Left ventricle myocardium inferior (tissue), 1 donor: ENCODE data around the gene STK11. TPM values are rescaled to one million over a fixed set of nuclear protein-coding genes. Genes with fewer than 3 reads are reported as not detected.

Experiments used
- DNase-seq: peaks from one replicate; pipeline ENCODE4 v3.0.0-alpha.2; 2020
- H3K27ac ChIP-seq: fragments of 200-600 bp; replicated peaks from 2 replicates; pipeline ENCODE4 v1.8.0; 2021
- H3K27me3 ChIP-seq: fragments of 200-600 bp; 2 replicates; pipeline ENCODE4 v1.8.0; 2021; ENCODE audit warnings: low read depth
- H3K36me3 ChIP-seq: fragments of 200-600 bp; 2 replicates; pipeline ENCODE4 v1.8.0; 2021
- H3K4me1 ChIP-seq: fragments of 200-600 bp; 2 replicates; pipeline ENCODE4 v1.8.0; 2021
- H3K4me3 ChIP-seq: fragments of 200-600 bp; 2 replicates; pipeline ENCODE4 v1.8.0; 2021; ENCODE audit warnings: mild to moderate bottlenecking, moderate library complexity
- H3K9me3 ChIP-seq: fragments of 200-600 bp; replicated peaks from 2 replicates; pipeline ENCODE4 v1.8.0; 2021
- CTCF ChIP-seq: fragments of 200-600 bp; IDR thresholded peaks from 2 replicates; pipeline ENCODE4 v1.8.0; 2021; ENCODE audit warnings: antibody characterized with exemption, mild to moderate bottlenecking, borderline replicate concordance
- intact Hi-C: fragments of 100-400 bp; cut with micrococcal nuclease; formaldehyde crosslinking; loops from one replicate; pipeline ENCODE4 v1.11.0; 2022
- total RNA-seq: library from RNA; stranded (reverse); fragmentation: NEBNext Ultra II Directional; extraction: Animal tissue kit (Norgen Biotek cat#: 25700); gene quantifications from one replicate; pipeline ENCODE4 v1.2.1, GENCODE V29; 2021
- donor health status: DM: no; HTN: yes; CAD: no; lungs with severe emphysema.

STK11 gene
- total RNA-seq, 1 donor from 2014 or later: 50.1 TPM

- intact Hi-C loops: no loop called here
- peaks cover 77% of the 10 kb centered on the region for H3K4me1 ChIP-seq
- peak overlapping the region; percentile 86 for H3K4me3 ChIP-seq
- H3K36me3 ChIP-seq: peaks cover 50% of the 10 kb centered on the region
- DNase-seq: no peak
- no peaks in the 10 kb centered on the region for H3K27me3 ChIP-seq
- TF ChIP-seq CTCF: no peak
- H3K9me3 ChIP-seq: no peaks in the 10 kb centered on the region
- peak overlapping the region; percentile 100 for H3K27ac ChIP-seq
Measured at GRCh38 chr19:1273263-1274041, 67.9 kb downstream of the STK11 start.

DNA sequence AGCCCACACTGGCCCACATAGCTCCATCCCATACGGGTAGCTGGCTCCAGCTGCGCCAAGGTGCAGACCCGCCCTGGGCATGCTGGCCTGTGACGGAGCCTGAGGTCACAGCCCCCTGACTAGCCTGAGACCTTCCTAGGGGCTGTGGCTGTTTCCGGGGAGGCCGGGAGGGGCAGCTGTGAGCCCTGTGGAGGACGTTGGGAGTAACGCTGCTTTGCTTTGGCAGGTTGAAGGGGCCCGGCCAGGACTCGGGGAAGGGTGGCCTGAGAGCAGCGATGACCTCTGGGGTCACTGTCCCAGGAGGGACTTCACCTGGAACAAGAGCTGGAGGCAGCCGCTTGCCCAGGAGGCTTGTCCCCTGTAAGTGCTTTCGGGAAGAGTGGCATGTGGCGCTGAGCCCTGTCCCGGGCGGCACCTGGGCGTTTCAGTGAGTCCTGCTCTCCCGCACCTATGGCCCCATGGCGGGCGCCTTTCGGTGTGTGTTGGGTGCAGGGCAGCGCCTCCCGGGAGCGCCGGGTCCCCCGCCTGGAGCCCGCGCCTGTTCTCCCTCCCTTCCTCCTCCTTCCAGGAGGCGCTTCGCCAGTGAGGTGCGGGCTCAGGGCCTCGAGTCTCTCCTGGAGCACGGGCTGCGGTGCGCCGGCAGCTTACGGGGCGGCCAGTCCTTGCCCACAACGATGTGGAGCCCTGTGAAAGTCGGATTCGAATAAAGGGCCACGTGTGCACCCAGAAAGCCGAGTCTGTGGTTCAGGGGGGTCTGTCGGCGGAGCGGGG, 68.7 kb downstream of the STK11 start:
- DNase-seq: no peak
- Histone ChIP-seq H3K4me3 (peak overlapping the region; percentile 86), H3K9me3 (no peaks in the 10 kb centered on the region), H3K27ac (peak overlapping the region; percentile 100), H3K4me1 (peaks cover 73% of the 10 kb centered on the region), H3K27me3 (no peaks in the 10 kb centered on the region), H3K36me3 (peaks cover 57% of the 10 kb centered on the region)
- no peak for TF ChIP-seq CTCF
- intact Hi-C loops: no loop called here

GRCh38 chr19:1274852-1275259, 69.3 kb downstream of the STK11 start:
- DNase-seq: no peak
- no peak for TF ChIP-seq CTCF
- Histone ChIP-seq H3K9me3 (no peaks in the 10 kb centered on the region), H3K4me3 (peak overlapping the region; percentile 86), H3K27ac (peak overlapping the region; percentile 100), H3K36me3 (peaks cover 59% of the 10 kb centered on the region), H3K27me3 (no peaks in the 10 kb centered on the region), H3K4me1 (peaks cover 75% of the 10 kb centered on the region)
- intact Hi-C loops: no loop called here

GRCh38 chr19:1275260-1275975, 69.8 kb downstream of the STK11 start, which contains the start of gene FAM174C:
Gene FAM174C, plus strand, starts transcription at chr19:1275530. Its CDS starts 20 bp downstream, at chr19:1275550.
- peaks cover 55% of the 10 kb centered on the region for H3K36me3 ChIP-seq

More at GRCh38 chr19:1275260-1275975, 69.8 kb downstream of the STK11 start, which contains the start of gene FAM174C:
- no peak for TF ChIP-seq CTCF
- intact Hi-C loops: no loop called here
- peak; percentile 95 for DNase-seq
- Histone ChIP-seq H3K4me3 (peak within 1 kb of the TSS; percentile 86), H3K27me3 (no peaks in the 10 kb centered on the region), H3K27ac (peak within 1 kb of the TSS; percentile 100), H3K9me3 (no peaks in the 10 kb centered on the region), H3K4me1 (peaks cover 71% of the 10 kb centered on the region)
